Activated CD4-positive, alpha-beta T cell treated with anti-CD3 and anti-CD28 coated beads, Interleukin-2, amount 50 U/mL, for 16 hours (primary cell): Measurements from ENCODE around the gene PDK4.
"Not testable (repeated sequence)": the region's sequence is repeated elsewhere in the genome, so short reads cannot be mapped to it uniquely, and the experiment has no call there.

ENCODE experiments used
- DNase-seq: peaks from one replicate; pipeline ENCODE4 v3.0.0-alpha.2; 2020

Gene PDK4

GRCh38 chr7:95596198-95597063, at the start of gene PDK4:
Gene PDK4 (minus strand): TSS chr7:95596516. CDS start chr7:95596293, 223 bp downstream.
- no peak for DNase-seq

GRCh38 chr7:95642173-95642572, 45.9 kb upstream of the PDK4 start:
- no peak for DNase-seq

GRCh38 chr7:95636140-95636940, 40.0 kb upstream of the PDK4 start:
- DNase-seq, result no peak

- DNase-seq, result no peak
These were observed 36.3 kb upstream of the PDK4 start for GRCh38 chr7:95632609-95633008.

GRCh38 chr7:95631527-95631926, 35.2 kb upstream of the PDK4 start:
- DNase-seq, result no peak

GRCh38 chr7:95630702-95631458, 34.6 kb upstream of the PDK4 start:
- DNase-seq, result no peak

- DNase-seq, result no peak
These were observed 32.6 kb upstream of the PDK4 start for GRCh38 chr7:95628831-95629439.

GRCh38 chr7:95623788-95624187, 27.5 kb upstream of the PDK4 start:
- no peak for DNase-seq

GRCh38 chr7:95622859-95623258, 26.5 kb upstream of the PDK4 start:
- DNase-seq, result no peak

- DNase-seq, result no peak
These were observed 25.8 kb upstream of the PDK4 start for GRCh38 chr7:95622001-95622549.

GRCh38 chr7:95621404-95621803, 25.1 kb upstream of the PDK4 start:
- DNase-seq, result no peak

- no peak for DNase-seq
These were observed 24.3 kb upstream of the PDK4 start for GRCh38 chr7:95620631-95621030.

- no peak for DNase-seq
These were observed 23.6 kb upstream of the PDK4 start for GRCh38 chr7:95619921-95620320.

GRCh38 chr7:95619517-95619916, 23.2 kb upstream of the PDK4 start:
- DNase-seq, result no peak

- no peak for DNase-seq
These were observed 18.2 kb upstream of the PDK4 start for GRCh38 chr7:95614442-95614940.

- no peak for DNase-seq
These were observed 14.9 kb upstream of the PDK4 start for GRCh38 chr7:95611224-95611623.

GRCh38 chr7:95609277-95609971, 13.1 kb upstream of the PDK4 start:
- no peak for DNase-seq

GRCh38 chr7:95608359-95609173, 12.2 kb upstream of the PDK4 start:
- no peak for DNase-seq

GRCh38 chr7:95607561-95607960, 11.2 kb upstream of the PDK4 start:
- DNase-seq, result no peak

- DNase-seq, result no peak
These were observed 9.0 kb upstream of the PDK4 start for GRCh38 chr7:95605275-95605674.

- not testable (repeated sequence) for DNase-seq
These were observed 8.5 kb upstream of the PDK4 start for GRCh38 chr7:95604811-95605210.
